Subcutaneous abdominal adipose tissue (tissue), 5 donors: ENCODE measurements around the gene NR3C1.
"Not testable (repeated sequence)": the region's sequence is repeated elsewhere in the genome, so short reads cannot be mapped to it uniquely, and the experiment has no call there.

ENCODE experiments used
- H3K27ac ChIP-seq: one replicate; pipeline ENCODE4 v1.7.0; 2013; ENCODE audit warnings: low read depth, mild to moderate bottlenecking, inconsistent platforms, low read length, moderate library complexity
- H3K27me3 ChIP-seq, 5 donors: one replicate each; pipeline ENCODE4 v1.7.0; 2013; ENCODE audit warnings: low read length in 5 of 5, inconsistent platforms in 1 of 5; ENCODE audit not compliant: control insufficient read depth in 5 of 5, insufficient read depth in 4 of 5
- H3K36me3 ChIP-seq, 5 donors: one replicate each; pipeline ENCODE4 v1.7.0; 2013; ENCODE audit warnings: low read length in 5 of 5; ENCODE audit not compliant: control insufficient read depth in 5 of 5, insufficient read depth in 5 of 5
- H3K4me1 ChIP-seq, 5 donors: one replicate each; pipeline ENCODE4 v1.7.0; 2013; ENCODE audit warnings: low read length in 5 of 5, mild to moderate bottlenecking in 3 of 5, moderate library complexity in 1 of 5; ENCODE audit not compliant: control insufficient read depth in 5 of 5, insufficient read depth in 5 of 5
- H3K4me3 ChIP-seq, 5 donors: one replicate each; pipeline ENCODE4 v1.7.0; 2013; ENCODE audit warnings: low read length in 5 of 5, low read depth in 1 of 5
- H3K9ac ChIP-seq, 5 donors: one replicate each; pipeline ENCODE4 v1.7.0; 2013; ENCODE audit warnings: low read length in 5 of 5, mild to moderate bottlenecking in 4 of 5, moderate library complexity in 3 of 5
- H3K9me3 ChIP-seq, 5 donors: one replicate each; pipeline ENCODE4 v1.7.0; 2013; ENCODE audit warnings: low read length in 5 of 5; ENCODE audit not compliant: control insufficient read depth in 5 of 5
- donor health status: healthy.
- donor health status: healthy.
- donor health status: healthy.
- donor health status: healthy.
- donor health status: healthy.

Gene NR3C1

DNA sequence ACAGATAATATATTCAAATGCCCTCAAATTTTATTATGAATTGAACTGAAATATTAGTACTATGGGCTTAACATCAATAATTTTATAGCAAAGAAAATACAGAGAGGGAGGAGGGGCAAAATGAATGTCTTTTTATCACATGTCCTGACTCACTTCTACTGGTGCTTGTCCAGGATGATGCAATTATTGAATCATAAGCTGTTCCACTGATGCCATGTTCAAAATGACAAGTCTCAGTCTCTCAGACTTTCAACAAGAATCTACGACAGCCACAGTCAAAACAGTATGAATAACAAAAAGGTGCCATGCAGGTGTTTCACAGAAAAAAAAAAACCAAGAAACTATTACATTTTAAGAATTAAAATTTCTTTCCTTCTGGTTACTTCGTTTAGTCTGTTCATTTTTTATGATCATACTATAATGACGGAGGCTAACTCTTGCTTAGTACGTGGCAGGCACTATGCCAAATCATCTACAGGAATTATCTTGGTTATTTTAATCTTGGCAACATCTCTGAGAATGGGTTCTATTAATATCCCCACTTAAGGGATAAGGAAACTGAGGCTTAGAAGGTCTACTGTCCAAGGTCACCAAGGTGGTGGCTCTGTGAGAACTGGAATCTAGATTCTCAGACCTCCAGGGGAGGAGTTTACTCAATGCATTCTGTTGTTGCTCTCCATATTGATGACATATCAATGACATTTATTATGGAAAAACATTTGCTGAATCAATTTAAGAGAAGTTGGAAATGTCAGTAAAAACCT lies 61.5 kb downstream of the NR3C1 start:
- H3K27me3 ChIP-seq, result no peaks in the 10 kb centered on the region
- H3K9me3 ChIP-seq, result no peaks in the 10 kb centered on the region
- no peak overlapping the region for H3K4me3 ChIP-seq
- H3K9ac ChIP-seq, result no peak overlapping the region
- H3K4me1 ChIP-seq, result peaks cover 0 to 40% (median 22%) of the 10 kb centered on the region in 5 donors
- H3K27ac ChIP-seq, result peak overlapping the region; percentile 38
- H3K36me3 ChIP-seq, result peaks cover 0 to 5% (median 3%) of the 10 kb centered on the region in 5 donors

GRCh38 chr5:143340891-143341685 lies 62.4 kb downstream of the NR3C1 start:
- H3K9me3 ChIP-seq, result no peaks in the 10 kb centered on the region
- H3K4me3 ChIP-seq, result no peak overlapping the region
- peak overlapping the region; percentile 76 for H3K27ac ChIP-seq
- peak overlapping the region in 2 of 5 donors; percentile 8 to 44 for H3K9ac ChIP-seq
- H3K27me3 ChIP-seq, result no peaks in the 10 kb centered on the region
- peaks cover 0 to 5% (median 3%) of the 10 kb centered on the region in 5 donors for H3K36me3 ChIP-seq
- peaks cover 0 to 36% (median 16%) of the 10 kb centered on the region in 5 donors for H3K4me1 ChIP-seq

- Histone ChIP-seq H3K9me3 (no peaks in the 10 kb centered on the region), H3K9ac (no peak overlapping the region), H3K4me1 (peaks cover 0 to 42% (median 14%) of the 10 kb centered on the region in 5 donors), H3K36me3 (peaks cover 0 to 5% (median 3%) of the 10 kb centered on the region in 5 donors), H3K4me3 (no peak overlapping the region), H3K27me3 (no peaks in the 10 kb centered on the region), H3K27ac (peak overlapping the region; percentile 57)
Observed at GRCh38 chr5:143338658-143339366, 64.7 kb downstream of the NR3C1 start.

- H3K27me3 ChIP-seq, result no peaks in the 10 kb centered on the region
Observed at GRCh38 chr5:143337946-143338345, 65.5 kb downstream of the NR3C1 start.

GRCh38 chr5:143336485-143336884 lies 67.0 kb downstream of the NR3C1 start:
- Histone ChIP-seq H3K4me1 (peaks cover 0 to 22% (median 4%) of the 10 kb centered on the region in 5 donors), H3K36me3 (peaks cover 0 to 7% (median 3%) of the 10 kb centered on the region in 5 donors), H3K9ac (peak overlapping the region in 1 of 5 donors; percentile 1), H3K4me3 (no peak overlapping the region), H3K9me3 (no peaks in the 10 kb centered on the region), H3K27ac (peak overlapping the region; percentile 27), H3K27me3 (no peaks in the 10 kb centered on the region)

More at GRCh38 chr5:143337946-143338345, 65.5 kb downstream of the NR3C1 start:
- no peak overlapping the region for H3K4me3 ChIP-seq
- H3K27ac ChIP-seq, result no peak overlapping the region
- H3K9ac ChIP-seq, result no peak overlapping the region
- no peaks in the 10 kb centered on the region for H3K9me3 ChIP-seq
- peaks cover 0 to 5% (median 3%) of the 10 kb centered on the region in 5 donors for H3K36me3 ChIP-seq
- peaks cover 0 to 35% (median 11%) of the 10 kb centered on the region in 5 donors for H3K4me1 ChIP-seq

DNA sequence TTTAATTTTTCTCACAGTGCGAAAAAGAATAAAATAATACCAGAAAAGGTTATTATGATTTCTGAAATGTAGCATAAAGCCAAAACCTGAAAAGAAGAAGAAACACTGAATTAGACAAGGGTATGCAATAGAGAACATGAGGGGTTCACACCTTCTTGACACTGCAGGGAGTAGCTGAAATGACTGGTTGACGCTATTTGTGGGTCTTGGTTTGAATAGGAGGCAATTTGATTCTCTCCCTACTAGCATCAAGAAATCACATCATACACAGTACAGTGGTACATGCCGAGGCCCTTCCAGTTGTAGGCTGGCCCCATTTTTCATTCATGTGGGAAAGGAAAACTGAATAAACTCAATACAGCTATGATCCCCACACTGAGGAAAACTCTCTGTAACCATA lies 68.6 kb downstream of the NR3C1 start:
- no peak overlapping the region for H3K9ac ChIP-seq
- no peaks in the 10 kb centered on the region for H3K27me3 ChIP-seq
- no peak overlapping the region for H3K4me3 ChIP-seq
- no peaks in the 10 kb centered on the region for H3K9me3 ChIP-seq
- peaks cover 0 to 7% (median 3%) of the 10 kb centered on the region in 5 donors for H3K36me3 ChIP-seq
- peaks cover 0 to 12% (median 5%) of the 10 kb centered on the region in 5 donors for H3K4me1 ChIP-seq
- H3K27ac ChIP-seq, result peak overlapping the region; percentile 48

GRCh38 chr5:143334380-143334779 lies 69.1 kb downstream of the NR3C1 start:
- H3K4me3 ChIP-seq, H3K9ac ChIP-seq, H3K27me3 ChIP-seq, H3K36me3 ChIP-seq, H3K9me3 ChIP-seq: not testable (repeated sequence)
- Histone ChIP-seq H3K4me1 (peaks cover 0 to 14% (median 6%) of the 10 kb centered on the region in 5 donors), H3K27ac (peak overlapping the region; percentile 48)

DNA sequence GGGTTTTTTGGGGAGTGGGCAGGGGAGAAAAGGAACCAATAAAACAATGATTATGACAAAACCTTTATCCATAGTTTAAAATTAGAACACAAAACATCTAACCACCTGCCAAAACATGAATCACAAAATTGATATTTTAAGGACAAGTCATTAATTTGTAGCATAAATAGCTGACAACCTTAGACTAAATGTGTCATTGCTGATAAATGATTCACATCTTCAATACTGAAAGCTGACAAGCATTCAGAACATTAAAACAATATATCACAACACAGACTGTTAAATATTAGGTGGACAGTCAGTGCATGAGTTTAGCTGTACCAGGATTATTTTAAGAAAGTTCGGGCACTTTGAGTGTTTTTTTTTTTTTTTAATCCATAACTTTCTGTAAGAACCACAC lies 71.5 kb downstream of the NR3C1 start:
- no peak overlapping the region for H3K9ac ChIP-seq
- peaks cover 0 to 31% (median 18%) of the 10 kb centered on the region in 5 donors for H3K4me1 ChIP-seq
- no peaks in the 10 kb centered on the region for H3K27me3 ChIP-seq
- no peaks in the 10 kb centered on the region for H3K9me3 ChIP-seq
- no peak overlapping the region for H3K4me3 ChIP-seq
- peaks cover 0 to 3% (median 0%) of the 10 kb centered on the region in 5 donors for H3K36me3 ChIP-seq
- peak overlapping the region; percentile 66 for H3K27ac ChIP-seq

DNA sequence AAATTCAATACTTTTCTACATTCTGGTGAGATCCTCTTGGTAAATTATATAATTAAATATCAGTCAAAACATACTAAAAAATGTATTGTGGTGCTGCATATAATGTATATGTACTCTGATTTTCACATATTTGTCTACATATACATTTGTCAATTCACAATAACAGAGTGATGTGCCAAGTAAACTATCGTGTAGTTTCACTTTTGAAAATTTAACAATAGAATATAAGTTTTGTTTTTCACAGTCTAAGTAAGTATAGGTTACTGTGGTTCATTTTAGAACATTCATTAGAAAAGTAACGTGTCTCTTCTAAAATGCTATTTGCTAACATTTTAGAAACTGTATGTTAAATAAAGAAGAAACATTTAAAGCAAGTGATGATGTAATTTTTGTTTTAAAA lies 73.6 kb downstream of the NR3C1 start:
- no peak overlapping the region for H3K9ac ChIP-seq

More for the DNA sequence above, 73.6 kb downstream of the NR3C1 start:
- peaks cover 0 to 24% (median 18%) of the 10 kb centered on the region in 5 donors for H3K4me1 ChIP-seq
- peak overlapping the region; percentile 11 for H3K27ac ChIP-seq
- no peaks in the 10 kb centered on the region for H3K9me3 ChIP-seq
- H3K36me3 ChIP-seq, result peaks cover 0 to 3% (median 0%) of the 10 kb centered on the region in 5 donors
- H3K4me3 ChIP-seq, result no peak overlapping the region
- H3K27me3 ChIP-seq, result no peaks in the 10 kb centered on the region
